LNCAP (cell line): Measurements from ENCODE around the gene PMM1.

Experiments used
- CTCF ChIP-seq: fragments of 450-650 bp; IDR thresholded peaks from 2 replicates; pipeline ENCODE4 v1.5.1; 2017; ENCODE audit warnings: mild to moderate bottlenecking

The PMM1 gene

DNA sequence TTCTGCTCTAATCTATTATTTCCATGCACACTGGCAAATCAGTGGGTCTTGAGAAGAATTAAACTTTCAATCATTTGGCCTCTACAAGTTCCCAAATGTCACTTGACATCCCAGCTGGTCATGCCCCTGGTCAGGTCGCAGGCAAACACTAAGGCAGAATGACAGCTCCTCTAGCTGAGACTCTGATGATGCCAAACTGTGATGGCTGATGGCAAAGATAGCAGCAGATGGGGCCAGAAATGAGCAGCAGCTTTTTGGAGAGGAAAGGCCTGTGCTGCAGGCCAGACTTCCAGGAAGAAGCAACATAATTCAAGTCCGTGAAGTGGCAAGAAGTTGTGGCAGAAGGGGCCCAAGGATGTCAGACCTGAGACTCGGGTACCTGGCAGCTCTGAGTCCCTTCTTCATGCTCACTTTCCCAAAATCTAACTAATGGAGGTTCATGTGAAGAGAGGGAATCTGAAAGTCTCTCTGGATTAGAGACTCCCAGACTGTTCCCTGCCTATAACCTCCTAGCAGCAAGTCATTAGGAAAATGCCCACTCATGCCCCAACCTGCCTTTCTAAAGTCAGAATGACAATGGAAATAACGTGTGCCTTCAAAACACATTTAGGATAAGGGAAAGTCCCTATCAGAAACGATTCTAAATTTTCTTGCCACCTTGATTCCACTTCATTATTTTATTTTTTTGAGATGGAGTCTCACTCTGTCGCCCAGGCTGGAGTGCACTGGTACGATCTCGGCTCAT is 9.4 kb upstream of the PMM1 start:
- no peak for TF ChIP-seq CTCF

DNA sequence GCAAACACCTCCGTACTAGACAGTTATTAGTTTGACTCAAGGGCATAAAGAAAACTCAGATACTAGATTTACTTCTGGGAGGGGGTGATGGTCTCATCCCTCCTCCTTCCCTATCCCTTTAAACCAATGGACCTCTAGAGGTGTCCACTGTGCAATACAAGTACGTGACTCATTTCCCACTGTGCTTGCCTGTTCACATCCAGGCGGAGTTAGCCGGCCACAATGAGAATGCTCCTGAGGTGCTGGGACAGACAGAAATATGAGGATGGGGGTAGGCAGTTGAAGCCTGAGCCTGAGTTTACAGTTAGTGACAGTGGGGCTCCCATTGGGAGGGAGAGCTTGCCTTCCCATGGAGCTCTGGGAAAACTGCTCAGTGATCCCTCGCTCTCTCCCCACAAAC is 8.4 kb upstream of the PMM1 start:
- no peak for TF ChIP-seq CTCF

DNA sequence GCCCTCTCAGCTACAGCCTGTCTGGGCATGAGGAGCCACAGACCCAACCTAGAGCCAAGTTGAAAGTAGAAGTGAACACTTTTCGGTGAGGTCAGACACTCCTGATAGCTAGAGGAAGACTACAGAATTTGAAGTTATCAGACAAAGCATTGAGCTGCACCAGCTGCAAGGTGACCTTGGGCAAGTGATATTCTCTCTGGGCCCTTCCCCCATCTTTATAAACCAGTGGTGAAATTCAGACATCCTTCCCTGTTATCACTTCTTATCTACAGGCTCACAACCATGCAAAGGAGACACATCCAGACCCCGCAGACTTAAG is 8.0 kb upstream of the PMM1 start:
- TF ChIP-seq CTCF: no peak

GRCh38 chr22:41596776-41597634 is 7.4 kb upstream of the PMM1 start:
- peak; percentile 60 for TF ChIP-seq CTCF

- TF ChIP-seq CTCF: no peak
Observed at GRCh38 chr22:41595703-41596102, 6.1 kb upstream of the PMM1 start.

DNA sequence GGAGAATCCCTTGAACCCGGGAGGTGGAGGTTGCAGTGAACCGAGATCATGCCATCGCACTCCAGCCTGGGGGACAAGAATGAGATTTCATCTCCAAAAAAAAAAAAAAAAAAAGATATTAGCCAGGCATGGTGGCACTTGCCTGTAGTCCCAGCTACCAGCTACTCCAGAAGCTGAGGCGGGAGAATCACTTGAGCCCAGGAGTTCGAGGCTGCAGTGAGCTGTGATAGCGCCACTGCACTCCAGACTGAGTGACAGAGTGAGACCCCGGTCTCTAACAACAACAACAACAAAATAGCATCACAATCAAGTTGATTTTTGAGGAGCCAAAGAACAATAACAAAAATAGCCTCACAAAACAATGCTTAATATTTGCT is 2.3 kb downstream of the PMM1 start:
- no peak for TF ChIP-seq CTCF

DNA sequence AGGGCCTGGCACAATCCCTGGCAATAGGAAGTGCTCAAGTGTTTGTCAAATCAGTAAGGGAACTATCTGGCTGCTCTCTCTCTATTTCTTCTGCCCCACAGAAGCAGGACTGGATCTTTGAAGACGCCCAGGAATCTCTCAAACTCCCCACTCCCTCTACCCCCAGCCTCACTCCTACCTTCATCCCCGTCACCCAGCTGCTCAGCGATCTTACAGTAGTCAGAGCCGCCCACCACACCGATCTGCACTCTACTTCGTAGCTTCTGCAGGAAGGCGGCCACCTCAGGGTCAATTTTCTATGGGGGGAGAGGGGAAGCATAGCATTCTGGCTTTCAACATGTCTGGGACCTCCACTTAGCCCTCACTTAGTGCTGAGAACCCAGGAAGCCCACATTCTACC is 3.7 kb downstream of the PMM1 start:
- TF ChIP-seq CTCF: no peak
